ENCODE measurements around the gene MDH2. TPM values are rescaled to one million over a fixed set of nuclear protein-coding genes. Genes with fewer than 3 reads are reported as not detected.

Gene MDH2
- total and polyA plus RNA-seq, 2 donors (not counting 1 experiment from before 2014, with no cell fraction given), result 49.4 to 90.7 TPM

Other genes starting within 250 kb of the MDH2 start
- not detected in 2 replicates for gene CCL24, start 234.3 kb upstream of the MDH2 start, total RNA-seq
- gene CCL24, start 234.3 kb upstream of the MDH2 start, polyA plus RNA-seq, result not detected in 2 replicates
- 10.8 and 16.7 TPM in 2 replicates for gene RHBDD2, start 169.1 kb upstream of the MDH2 start, total RNA-seq
- 24.5 and 27.8 TPM in 2 replicates for gene RHBDD2, start 169.1 kb upstream of the MDH2 start, polyA plus RNA-seq
- gene POR, start 133.0 kb upstream of the MDH2 start, total RNA-seq, result 105 and 207 TPM in 2 replicates
- 34.9 and 36.2 TPM in 2 replicates for gene POR, start 133.0 kb upstream of the MDH2 start, polyA plus RNA-seq
- gene TMEM120A, start 53.5 kb upstream of the MDH2 start, total RNA-seq, result 27.7 and 56.1 TPM in 2 replicates
- 56.5 and 62.3 TPM in 2 replicates for gene TMEM120A, start 53.5 kb upstream of the MDH2 start, polyA plus RNA-seq
- gene STYXL1, start 106 bp upstream of the MDH2 start, total RNA-seq, result 49.0 and 49.3 TPM in 2 replicates
- gene STYXL1, start 106 bp upstream of the MDH2 start, polyA plus RNA-seq, result 49.8 and 61.2 TPM in 2 replicates
- 1.0 and 1.7 TPM in 2 replicates for gene SRRM3, start 153.8 kb downstream of the MDH2 start, total RNA-seq
- 0.40 and 1.2 TPM in 2 replicates for gene SRRM3, start 153.8 kb downstream of the MDH2 start, polyA plus RNA-seq

Data from fibroblast of lung (primary cell).